Right hindlimb (tissue), 1 donor: ENCODE data around the gene HHATL.

Experiments used
- DNase-seq: peaks from one replicate; pipeline ENCODE4 v3.0.0-alpha.2; 2018

Gene HHATL

GRCh38 chr3:42683875-42684598 is 18.6 kb downstream of the HHATL start:
- peak; percentile 59 for DNase-seq

GRCh38 chr3:42682301-42683070 is 20.1 kb downstream of the HHATL start:
- DNase-seq = peak; percentile 10

GRCh38 chr3:42681361-42682038 is 21.1 kb downstream of the HHATL start:
- no peak for DNase-seq

GRCh38 chr3:42680806-42681205 is 21.8 kb downstream of the HHATL start:
- DNase-seq = peak; percentile 2

- DNase-seq = no peak
Measured at GRCh38 chr3:42680271-42680670, 22.3 kb downstream of the HHATL start.

GRCh38 chr3:42678447-42678846 is 24.2 kb downstream of the HHATL start:
- DNase-seq = peak; percentile 1

GRCh38 chr3:42675909-42676308 is 26.7 kb downstream of the HHATL start:
- DNase-seq = no peak

- DNase-seq = peak; percentile 1
Measured at GRCh38 chr3:42674146-42674545, 28.5 kb downstream of the HHATL start.

GRCh38 chr3:42673082-42673481 is 29.5 kb downstream of the HHATL start:
- no peak for DNase-seq

- no peak for DNase-seq
Measured at GRCh38 chr3:42672515-42672914, 30.1 kb downstream of the HHATL start.

GRCh38 chr3:42670670-42671069 is 31.9 kb downstream of the HHATL start:
- no peak for DNase-seq

- DNase-seq = no peak
Measured at GRCh38 chr3:42670051-42670576, 32.5 kb downstream of the HHATL start.

- DNase-seq = no peak
Measured at GRCh38 chr3:42668793-42669217, 33.8 kb downstream of the HHATL start.

GRCh38 chr3:42668413-42668760 is 34.2 kb downstream of the HHATL start:
- DNase-seq = no peak

- no peak for DNase-seq
Measured at GRCh38 chr3:42667523-42668412, 34.8 kb downstream of the HHATL start.

GRCh38 chr3:42667096-42667522 is 35.5 kb downstream of the HHATL start:
- DNase-seq = no peak

GRCh38 chr3:42666577-42666998 is 36.0 kb downstream of the HHATL start:
- DNase-seq = peak; percentile 27

- DNase-seq = peak; percentile 17
Measured at GRCh38 chr3:42666022-42666421, 36.6 kb downstream of the HHATL start.

- DNase-seq = peak; percentile 22
Measured at GRCh38 chr3:42665050-42665878, 37.3 kb downstream of the HHATL start.

- peak; percentile 16 for DNase-seq
Measured at GRCh38 chr3:42664438-42664803, 38.2 kb downstream of the HHATL start.
